Endometrium (tissue), 2 donors: Measurements from ENCODE around the gene PPP1CC.
"Not testable (repeated sequence)": the region's sequence is repeated elsewhere in the genome, so short reads cannot be mapped to it uniquely, and the experiment has no call there.

ENCODE experiments used
- FAIRE-seq: peaks from 2 replicates; lab custom pipeline; 2012; peaks lifted over from hg19 to GRCh38; lab: Jason Lieb, UNC
- donor health status: control.
- donor health status: control.

Gene PPP1CC

GRCh38 chr12:110742718-110743570, at the start of gene PPP1CC:
PPP1CC (minus strand) TSS chr12:110742891; CDS start chr12:110742707, 184 bp downstream.
- FAIRE-seq: no peak

GRCh38 chr12:110791589-110791988, 48.9 kb upstream of the PPP1CC start:
- no peak for FAIRE-seq

GRCh38 chr12:110790301-110790700, 47.6 kb upstream of the PPP1CC start:
- FAIRE-seq: peak; percentile 88

GRCh38 chr12:110786012-110786411, 43.3 kb upstream of the PPP1CC start:
- no peak for FAIRE-seq

- no peak for FAIRE-seq
These were observed 42.5 kb upstream of the PPP1CC start for GRCh38 chr12:110785240-110785639.

GRCh38 chr12:110782922-110783321, 40.2 kb upstream of the PPP1CC start:
- no peak for FAIRE-seq

GRCh38 chr12:110782094-110782493, 39.4 kb upstream of the PPP1CC start:
- FAIRE-seq: no peak

GRCh38 chr12:110780448-110780847, 37.8 kb upstream of the PPP1CC start:
- FAIRE-seq: no peak

- FAIRE-seq: no peak
These were observed 36.3 kb upstream of the PPP1CC start for GRCh38 chr12:110778833-110779577.

- FAIRE-seq: no peak
These were observed 33.7 kb upstream of the PPP1CC start for GRCh38 chr12:110776410-110776809.

- FAIRE-seq: no peak
These were observed 33.3 kb upstream of the PPP1CC start for GRCh38 chr12:110775997-110776396.

GRCh38 chr12:110774824-110775223, 32.1 kb upstream of the PPP1CC start:
- no peak for FAIRE-seq

- no peak for FAIRE-seq
These were observed 26.3 kb upstream of the PPP1CC start for GRCh38 chr12:110768960-110769359.

- no peak for FAIRE-seq
These were observed 25.2 kb upstream of the PPP1CC start for GRCh38 chr12:110767863-110768262.

- FAIRE-seq: no peak
These were observed 23.8 kb upstream of the PPP1CC start for GRCh38 chr12:110766311-110767154.

- FAIRE-seq: not testable (repeated sequence)
These were observed 22.9 kb upstream of the PPP1CC start for GRCh38 chr12:110765572-110765971.

GRCh38 chr12:110765111-110765510, 22.4 kb upstream of the PPP1CC start:
- FAIRE-seq: no peak

- no peak for FAIRE-seq
These were observed 20.9 kb upstream of the PPP1CC start for GRCh38 chr12:110763583-110763982.

GRCh38 chr12:110762891-110763290, 20.2 kb upstream of the PPP1CC start:
- no peak for FAIRE-seq

- no peak for FAIRE-seq
These were observed 17.5 kb upstream of the PPP1CC start for GRCh38 chr12:110760204-110760609.

- FAIRE-seq: no peak
These were observed 16.2 kb upstream of the PPP1CC start for GRCh38 chr12:110758922-110759321.

- no peak for FAIRE-seq
These were observed 13.9 kb upstream of the PPP1CC start for GRCh38 chr12:110756611-110757010.
